Testis (tissue), 3 donors: ENCODE data around the gene OPCML. TPM values are rescaled to one million over a fixed set of nuclear protein-coding genes. Genes with fewer than 3 reads are reported as not detected.

Source experiments
- DNase-seq: peaks from one replicate; pipeline ENCODE4 v3.0.0-alpha.2; 2019
- H3K27ac ChIP-seq, 2 donors: fragments of 200-600 bp; sonication (generic); one replicate each; pipeline ENCODE4 v1.5.1; 2019
- H3K27me3 ChIP-seq: fragments of 200-600 bp; sonication (generic); one replicate; pipeline ENCODE4 v1.5.1; 2019
- H3K36me3 ChIP-seq: fragments of 200-600 bp; sonication (generic); one replicate; pipeline ENCODE4 v1.5.1; 2017; ENCODE audit warnings: low read depth; ENCODE audit errors: missing control alignments
- H3K4me1 ChIP-seq: fragments of 200-600 bp; sonication (generic); one replicate; pipeline ENCODE4 v1.5.1; 2019
- H3K4me3 ChIP-seq, 2 donors: fragments of 200-600 bp; sonication (generic); one replicate each; pipeline ENCODE4 v1.5.1; 2017 to 2019
- H3K9me3 ChIP-seq: fragments of 200-600 bp; sonication (generic); one replicate; pipeline ENCODE4 v1.5.1; 2017
- POLR2A ChIP-seq: fragments of 450-650 bp; IDR thresholded peaks from one replicate; pipeline ENCODE4 v1.6.1; 2017; ENCODE audit warnings: antibody characterized with exemption, mild to moderate bottlenecking, moderate library complexity
- WGBS, 2 donors: methylation state at CpG; one replicate each; pipeline ENCODE4 v1.1.5; 2018; 5-methylcytosine and 5-hydroxymethylcytosine counted together
- intact Hi-C: fragments of 100-400 bp; cut with DNase I; formaldehyde crosslinking; loops from one replicate; pipeline ENCODE4 v1.15.1; 2023; ENCODE audit warnings: low total_unique reads
- polyA plus RNA-seq: library from polyadenylated mRNA; stranded (reverse); fragments of 350-450 nt; fragmentation: Illumina TruSeq; extraction: RNeasy Lipid Tissue Mini Kit (QIAGEN cat#74804); gene quantifications from one replicate; pipeline ENCODE4 v1.2.3, GENCODE V29; 2014; ENCODE audit warnings: low read depth, low replicate concordance; ENCODE audit not compliant: insufficient read depth
- total RNA-seq, 2 donors: library from RNA; depleted of rRNA; stranded (reverse); fragments of >200 nt; gene quantifications; one replicate each; pipeline ENCODE4 v1.2.3, GENCODE V29; 2016
- TF ChIP-seq, protein P1 (sequence below), 3 experiments: fragments of 450-650 bp in 2 of 3; fragments of 200-600 bp in 1 of 3; sonication (generic) in 1 of 3; IDR thresholded peaks; one replicate each; pipeline ENCODE4 v1.5.1; 2016 to 2019; ENCODE audit warnings: antibody characterized with exemption in 3 of 3, mild to moderate bottlenecking in 2 of 3, moderate library complexity in 1 of 3

The OPCML gene
- total and polyA plus RNA-seq, 3 donors from 2014 or later = 0.16 to 2.7 (median 0.62) TPM

DNA sequence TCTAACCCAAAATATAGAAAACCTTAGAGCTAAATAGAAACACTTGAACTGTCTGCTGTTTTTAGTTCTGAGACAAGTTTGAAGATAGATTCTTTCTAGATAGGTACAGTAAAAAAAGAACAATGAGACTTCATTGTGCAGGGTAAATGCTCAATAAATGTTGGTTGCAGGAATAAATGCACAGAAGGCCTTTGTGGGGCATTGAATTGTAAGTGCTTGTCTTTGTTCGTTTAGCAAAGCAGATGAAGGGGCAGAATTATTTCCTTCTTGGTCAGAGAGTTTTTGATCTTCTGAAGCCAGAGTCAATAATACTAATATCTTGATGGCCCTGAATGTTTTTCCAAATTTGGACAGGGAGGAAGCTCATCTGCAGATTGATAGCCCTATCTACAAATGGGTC lies 340.4 kb downstream of the OPCML start:
- no peaks in the 10 kb centered on the region for H3K4me1 ChIP-seq
- DNase-seq = no peak
- no peak overlapping the region for H3K4me3 ChIP-seq
- H3K9me3 ChIP-seq = no peaks in the 10 kb centered on the region
- intact Hi-C loops = no loop called here
- H3K27me3 ChIP-seq = no peaks in the 10 kb centered on the region
- 63 to 84% methylated on average over 1 of the region's 1 CpG for WGBS, 2 donors
- TF ChIP-seq, protein P1, sequence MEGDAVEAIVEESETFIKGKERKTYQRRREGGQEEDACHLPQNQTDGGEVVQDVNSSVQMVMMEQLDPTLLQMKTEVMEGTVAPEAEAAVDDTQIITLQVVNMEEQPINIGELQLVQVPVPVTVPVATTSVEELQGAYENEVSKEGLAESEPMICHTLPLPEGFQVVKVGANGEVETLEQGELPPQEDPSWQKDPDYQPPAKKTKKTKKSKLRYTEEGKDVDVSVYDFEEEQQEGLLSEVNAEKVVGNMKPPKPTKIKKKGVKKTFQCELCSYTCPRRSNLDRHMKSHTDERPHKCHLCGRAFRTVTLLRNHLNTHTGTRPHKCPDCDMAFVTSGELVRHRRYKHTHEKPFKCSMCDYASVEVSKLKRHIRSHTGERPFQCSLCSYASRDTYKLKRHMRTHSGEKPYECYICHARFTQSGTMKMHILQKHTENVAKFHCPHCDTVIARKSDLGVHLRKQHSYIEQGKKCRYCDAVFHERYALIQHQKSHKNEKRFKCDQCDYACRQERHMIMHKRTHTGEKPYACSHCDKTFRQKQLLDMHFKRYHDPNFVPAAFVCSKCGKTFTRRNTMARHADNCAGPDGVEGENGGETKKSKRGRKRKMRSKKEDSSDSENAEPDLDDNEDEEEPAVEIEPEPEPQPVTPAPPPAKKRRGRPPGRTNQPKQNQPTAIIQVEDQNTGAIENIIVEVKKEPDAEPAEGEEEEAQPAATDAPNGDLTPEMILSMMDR (IDR thresholded peaks at IDR 0.05) = no peak
- no peak for TF ChIP-seq POLR2A
- no peak overlapping the region for H3K27ac ChIP-seq
- no peaks in the 10 kb centered on the region for H3K36me3 ChIP-seq

GRCh38 chr11:133181667-133182066 lies 350.6 kb downstream of the OPCML start:
- Histone ChIP-seq H3K4me1 (no peaks in the 10 kb centered on the region), H3K27ac (no peak overlapping the region), H3K4me3 (no peak overlapping the region), H3K36me3 (no peaks in the 10 kb centered on the region), H3K27me3 (no peaks in the 10 kb centered on the region), H3K9me3 (no peaks in the 10 kb centered on the region)
- WGBS, 2 donors = 39 to 59% methylated on average over 2 of the region's 2 CpGs
- no peak for DNase-seq
- no peak for TF ChIP-seq POLR2A
- TF ChIP-seq, protein P1 (IDR thresholded peaks at IDR 0.05) = no peak
- intact Hi-C loops = no loop called here

DNA sequence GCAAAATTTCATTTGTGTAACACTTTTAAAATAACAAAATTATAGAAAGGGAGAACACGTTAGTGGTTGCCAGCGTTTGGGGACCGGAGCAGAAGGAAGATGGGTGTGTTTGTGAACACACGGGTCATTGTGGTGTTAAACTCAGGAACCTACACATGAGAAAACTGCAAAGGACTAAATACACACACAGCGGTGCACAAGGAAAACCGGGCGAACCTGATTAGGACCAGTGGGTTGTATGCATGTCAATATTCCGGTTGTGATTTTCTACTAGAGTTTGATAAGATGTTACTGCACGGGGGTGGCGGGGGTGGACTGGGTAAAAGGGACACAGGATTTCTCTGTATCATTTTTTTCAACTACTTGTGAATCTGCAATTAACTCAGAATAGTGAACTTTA lies 351.2 kb downstream of the OPCML start:
- Histone ChIP-seq H3K27ac (no peak overlapping the region), H3K4me3 (no peak overlapping the region), H3K36me3 (no peaks in the 10 kb centered on the region), H3K4me1 (no peaks in the 10 kb centered on the region), H3K27me3 (no peaks in the 10 kb centered on the region), H3K9me3 (no peaks in the 10 kb centered on the region)
- no peak for DNase-seq
- 80 to 83% methylated on average over 10 of the region's 10 CpGs for WGBS, 2 donors
- intact Hi-C loops = no loop called here
- TF ChIP-seq POLR2A = no peak
- TF ChIP-seq, protein P1 (IDR thresholded peaks at IDR 0.05) = no peak

DNA sequence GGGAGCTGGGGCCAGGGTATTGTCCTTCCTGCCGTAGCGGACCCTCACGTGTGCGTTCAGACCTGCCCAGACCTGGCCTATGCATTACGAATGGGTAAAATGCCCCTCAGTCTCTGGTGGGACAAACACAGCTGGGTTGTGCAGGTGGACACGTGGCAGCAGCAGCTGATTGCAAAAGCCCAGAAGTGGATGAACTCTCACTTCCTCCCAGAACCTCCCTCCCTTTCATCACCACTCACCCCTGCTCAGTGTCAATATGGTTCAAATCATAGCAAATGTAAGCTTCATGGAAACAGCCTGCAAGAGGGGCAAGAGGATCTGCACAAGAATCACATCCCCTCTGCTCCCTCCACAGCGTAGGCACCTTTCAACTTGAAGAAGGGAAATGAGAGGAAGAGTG lies 352.1 kb downstream of the OPCML start:
- H3K36me3 ChIP-seq = no peaks in the 10 kb centered on the region
- no peaks in the 10 kb centered on the region for H3K27me3 ChIP-seq
- WGBS, 2 donors = 82 to 90% methylated on average over 7 of the region's 7 CpGs
- intact Hi-C loops = no loop called here
- DNase-seq = no peak
- H3K27ac ChIP-seq = no peak overlapping the region
- no peaks in the 10 kb centered on the region for H3K9me3 ChIP-seq
- no peak for TF ChIP-seq POLR2A
- TF ChIP-seq, protein P1 (IDR thresholded peaks at IDR 0.05) = no peak
- H3K4me1 ChIP-seq = no peaks in the 10 kb centered on the region
- H3K4me3 ChIP-seq = no peak overlapping the region

GRCh38 chr11:133176748-133177147 lies 355.6 kb downstream of the OPCML start:
- intact Hi-C loops = no loop called here
- no peak for DNase-seq
- 60 to 79% methylated on average over 4 of the region's 4 CpGs for WGBS, 2 donors
- TF ChIP-seq POLR2A = no peak
- Histone ChIP-seq H3K27me3 (no peaks in the 10 kb centered on the region), H3K9me3 (no peaks in the 10 kb centered on the region), H3K4me3 (no peak overlapping the region), H3K4me1 (no peaks in the 10 kb centered on the region), H3K36me3 (no peaks in the 10 kb centered on the region), H3K27ac (no peak overlapping the region)
